Naive thymus-derived CD4-positive, alpha-beta T cell (primary cell): ENCODE results near the gene BICD1. TPM values are rescaled to one million over a fixed set of nuclear protein-coding genes. Genes with fewer than 3 reads are reported as not detected.

Source experiments
- ATAC-seq: fragments of 150-1000 bp; cut with Tn5 transposase; 2 replicates; pipeline ENCODE4 v1.10.0; 2021; ENCODE audit warnings: mild to moderate bottlenecking, moderate library complexity
- CTCF ChIA-PET: fragments of 350-600 bp; sonication (Branson Sonifier 250); formaldehyde crosslinking; loops from one replicate; lab custom pipeline; 2021; ENCODE audit warnings: antibody characterized with exemption; lab: Charles Lee
- POLR2A ChIA-PET: fragments of 350-600 bp; sonication (Branson Sonifier 250); formaldehyde crosslinking; loops from one replicate; lab custom pipeline; 2021; ENCODE audit warnings: antibody characterized with exemption, inconsistent platforms; lab: Charles Lee
- DNase-seq, 9 donors: peaks; one replicate each; pipeline versions ENCODE4 v3.0.0 to v3.0.0-alpha.2; 2020 to 2022; ENCODE audit warnings: mixed read lengths in 1 of 9
- H3K27ac ChIP-seq: one replicate; pipeline ENCODE4 v1.7.0; 2013; ENCODE audit warnings: mild to moderate bottlenecking, low read depth, low read length, moderate library complexity
- H3K27me3 ChIP-seq, 2 donors: one replicate each; pipeline ENCODE4 v1.7.0; 2013; ENCODE audit warnings: low read length in 2 of 2, mild to moderate bottlenecking in 2 of 2, moderate library complexity in 2 of 2; ENCODE audit not compliant: control insufficient read depth in 2 of 2, insufficient read depth in 2 of 2
- H3K36me3 ChIP-seq, 3 experiments: 1 replicate in 2 of 3; 2 replicates in 1 of 3; pipeline ENCODE4 v1.7.0; 2013; ENCODE audit warnings: low read length in 3 of 3, mild to moderate bottlenecking in 3 of 3, moderate library complexity in 1 of 3; ENCODE audit not compliant: insufficient read depth in 3 of 3, control insufficient read depth in 2 of 3
- H3K4me1 ChIP-seq, 2 donors: one replicate each; pipeline ENCODE4 v1.7.0; 2013; ENCODE audit warnings: low read length in 2 of 2, mild to moderate bottlenecking in 2 of 2, moderate library complexity in 1 of 2; ENCODE audit not compliant: control insufficient read depth in 2 of 2, insufficient read depth in 2 of 2
- H3K4me3 ChIP-seq: 2 replicates; pipeline ENCODE4 v1.7.0; 2013; ENCODE audit warnings: mild to moderate bottlenecking, low read length
- H3K9me3 ChIP-seq, 3 experiments: 1 replicate in 2 of 3; 2 replicates in 1 of 3; pipeline ENCODE4 v1.7.0; 2013; ENCODE audit warnings: low read length in 3 of 3; ENCODE audit not compliant: control insufficient read depth in 2 of 3
- H3K27ac Mint-ChIP-seq, 9 donors: one replicate each; pipeline ENCODE4 v1.8.0; 2020 to 2022; ENCODE audit warnings: mixed read lengths in 9 of 9, mild to moderate bottlenecking in 8 of 9, moderate library complexity in 5 of 9, inconsistent platforms in 2 of 9
- H3K27me3 Mint-ChIP-seq, 5 donors: one replicate each; pipeline ENCODE4 v1.8.0; 2021 to 2022; ENCODE audit warnings: mixed read lengths in 5 of 5, mild to moderate bottlenecking in 1 of 5
- H3K36me3 Mint-ChIP-seq, 5 donors: one replicate each; pipeline ENCODE4 v1.8.0; 2020 to 2022; ENCODE audit warnings: mixed read lengths in 5 of 5, mild to moderate bottlenecking in 3 of 5, inconsistent platforms in 1 of 5
- H3K4me1 Mint-ChIP-seq, 7 donors: one replicate each; pipeline ENCODE4 v1.8.0; 2020 to 2022; ENCODE audit warnings: mixed read lengths in 7 of 7, mild to moderate bottlenecking in 3 of 7, inconsistent platforms in 1 of 7
- H3K4me3 Mint-ChIP-seq, 10 donors: one replicate each; pipeline ENCODE4 v1.8.0; 2020 to 2022; ENCODE audit warnings: mild to moderate bottlenecking in 10 of 10, mixed read lengths in 10 of 10, moderate library complexity in 6 of 10, inconsistent platforms in 2 of 10
- H3K9me3 Mint-ChIP-seq, 11 donors: one replicate each; pipeline ENCODE4 v1.8.0; 2020 to 2022; ENCODE audit warnings: mixed read lengths in 11 of 11, mild to moderate bottlenecking in 4 of 11, inconsistent platforms in 1 of 11, moderate library complexity in 1 of 11
- intact Hi-C, 2 donors: fragments of 100-400 bp; cut with micrococcal nuclease; formaldehyde crosslinking; loops; one replicate each; pipeline ENCODE4 v1.15.1; 2023
- polyA plus RNA-seq, 2 donors: library from polyadenylated mRNA; unstranded; fragments of 300-500 nt; fragmentation: Illumina TruSeq; gene quantifications; one replicate each; pipeline ENCODE4 v1.2.3, GENCODE V29; 2021
- total RNA-seq, 6 experiments: library from RNA in 5 of 6; stranded (reverse) in 5 of 6; gene quantifications; 1 replicate in 5 of 6; 2 replicates in 1 of 6; pipeline ENCODE4 v1.2.3 and lab custom pipeline; 2021 to 2026

BICD1 gene
- total and polyA plus RNA-seq, 7 experiments from 2014 or later = 6.3 to 25.1 (median 17.4) TPM

GRCh38 chr12:32292151-32292550, 185.5 kb downstream of the BICD1 start:
- H3K36me3 Mint-ChIP-seq = peaks cover 0 to 20% (median 5%) of the 10 kb centered on the region in 5 donors
- H3K27ac Mint-ChIP-seq = no peak overlapping the region
- CTCF ChIA-PET = no interaction called here
- Histone ChIP-seq H3K4me1 (no peaks in the 10 kb centered on the region), H3K27me3 (no peaks in the 10 kb centered on the region), H3K36me3 (no peaks in the 10 kb centered on the region), H3K27ac (no peak overlapping the region), H3K9me3 (no peaks in the 10 kb centered on the region), H3K4me3 (no peak overlapping the region)
- peaks cover 0 to 3% (median 0%) of the 10 kb centered on the region in 7 donors for H3K4me1 Mint-ChIP-seq
- no peaks in the 10 kb centered on the region for H3K27me3 Mint-ChIP-seq
- H3K9me3 Mint-ChIP-seq = peaks cover 0 to 4% (median 0%) of the 10 kb centered on the region in 11 donors
- intact Hi-C loops = no loop called here
- POLR2A ChIA-PET = no interaction called here
- DNase-seq = no peak
- H3K4me3 Mint-ChIP-seq = no peak overlapping the region
- no peak for ATAC-seq

GRCh38 chr12:32293808-32294419, 187.3 kb downstream of the BICD1 start:
- intact Hi-C loops = no loop called here
- no peak overlapping the region for H3K27ac Mint-ChIP-seq
- ATAC-seq (no peak), DNase-seq (no peak)
- POLR2A ChIA-PET = interaction anchor here (0.8 kb wide), 1 partner anchor 20 kb away, joined by 5 read pairs; no protein-coding TSS in a partner anchor
- Histone ChIP-seq H3K27me3 (no peaks in the 10 kb centered on the region), H3K4me3 (no peak overlapping the region), H3K9me3 (no peaks in the 10 kb centered on the region), H3K36me3 (no peaks in the 10 kb centered on the region), H3K27ac (no peak overlapping the region), H3K4me1 (no peaks in the 10 kb centered on the region)
- no peak overlapping the region for H3K4me3 Mint-ChIP-seq
- peaks cover 0 to 18% (median 3%) of the 10 kb centered on the region in 5 donors for H3K36me3 Mint-ChIP-seq
- no peaks in the 10 kb centered on the region for H3K27me3 Mint-ChIP-seq
- CTCF ChIA-PET = no interaction called here
- peaks cover 0 to 4% (median 0%) of the 10 kb centered on the region in 11 donors for H3K9me3 Mint-ChIP-seq
- H3K4me1 Mint-ChIP-seq = peaks cover 0 to 3% (median 0%) of the 10 kb centered on the region in 7 donors

- ChIA-PET CTCF (no interaction called here), POLR2A (no interaction called here)
- H3K27ac Mint-ChIP-seq = no peak overlapping the region
- Histone ChIP-seq H3K9me3 (no peaks in the 10 kb centered on the region), H3K4me1 (no peaks in the 10 kb centered on the region), H3K4me3 (no peak overlapping the region), H3K27ac (no peak overlapping the region), H3K36me3 (no peaks in the 10 kb centered on the region), H3K27me3 (no peaks in the 10 kb centered on the region)
- peaks cover 0 to 15% (median 0%) of the 10 kb centered on the region in 5 donors for H3K36me3 Mint-ChIP-seq
- no peaks in the 10 kb centered on the region for H3K27me3 Mint-ChIP-seq
- ATAC-seq (no peak), DNase-seq (no peak)
- H3K4me1 Mint-ChIP-seq = peaks cover 0 to 15% (median 3%) of the 10 kb centered on the region in 7 donors
- no peak overlapping the region for H3K4me3 Mint-ChIP-seq
- no peaks in the 10 kb centered on the region for H3K9me3 Mint-ChIP-seq
- intact Hi-C loops = no loop called here
Measured at GRCh38 chr12:32296567-32296966, 189.9 kb downstream of the BICD1 start.

- ChIA-PET CTCF (interaction anchor here (1.8 kb wide), 1 partner anchor 646 kb away, joined by 6 read pairs; no protein-coding TSS in a partner anchor), POLR2A (no interaction called here)
- Mint-ChIP-seq H3K4me3 (no peak overlapping the region), H3K4me1 (peaks cover 0 to 19% (median 0%) of the 10 kb centered on the region in 7 donors), H3K9me3 (no peaks in the 10 kb centered on the region), H3K36me3 (peaks cover 0 to 15% (median 0%) of the 10 kb centered on the region in 5 donors), H3K27ac (peak overlapping the region in 1 of 9 donors; percentile 65), H3K27me3 (no peaks in the 10 kb centered on the region)
- no peak overlapping the region for H3K27ac ChIP-seq
- no peaks in the 10 kb centered on the region for H3K4me1 ChIP-seq
- ATAC-seq = no peak
- H3K4me3 ChIP-seq = no peak overlapping the region
- no peaks in the 10 kb centered on the region for H3K36me3 ChIP-seq
- no peak for DNase-seq
- intact Hi-C loops = no loop called here
- no peaks in the 10 kb centered on the region for H3K9me3 ChIP-seq
- no peaks in the 10 kb centered on the region for H3K27me3 ChIP-seq
Measured at GRCh38 chr12:32298917-32299316, 192.3 kb downstream of the BICD1 start.

GRCh38 chr12:32301216-32301615, 194.6 kb downstream of the BICD1 start:
- Mint-ChIP-seq H3K36me3 (peaks cover 0 to 13% (median 0%) of the 10 kb centered on the region in 5 donors), H3K4me3 (no peak overlapping the region), H3K27ac (peak overlapping the region in 3 of 9 donors; percentile 36 to 78 (median 77)), H3K4me1 (peaks cover 0 to 19% (median 0%) of the 10 kb centered on the region in 7 donors), H3K9me3 (no peaks in the 10 kb centered on the region), H3K27me3 (no peaks in the 10 kb centered on the region)
- Histone ChIP-seq H3K9me3 (no peaks in the 10 kb centered on the region), H3K4me3 (no peak overlapping the region), H3K4me1 (no peaks in the 10 kb centered on the region), H3K27ac (no peak overlapping the region), H3K36me3 (no peaks in the 10 kb centered on the region), H3K27me3 (no peaks in the 10 kb centered on the region)
- intact Hi-C loops = loop anchor here in 1 of 2 donors (10.0 kb wide), 1 partner anchor 336 kb away; no protein-coding TSS in a partner anchor
- CTCF ChIA-PET = interaction anchor here (1.1 kb wide), 1 partner anchor 11 kb away, joined by 3 read pairs; no protein-coding TSS in a partner anchor
- DNase-seq (no peak), ATAC-seq (no peak)
- POLR2A ChIA-PET = no interaction called here

GRCh38 chr12:32302218-32303173, 195.8 kb downstream of the BICD1 start:
- Histone ChIP-seq H3K27ac (no peak overlapping the region), H3K36me3 (no peaks in the 10 kb centered on the region), H3K4me1 (no peaks in the 10 kb centered on the region), H3K9me3 (no peaks in the 10 kb centered on the region), H3K4me3 (no peak overlapping the region), H3K27me3 (no peaks in the 10 kb centered on the region)
- intact Hi-C loops = loop anchor here in 1 of 2 donors (10.0 kb wide), 1 partner anchor 338 kb away; no protein-coding TSS in a partner anchor
- CTCF ChIA-PET = interaction anchor here (1.1 kb wide), 1 partner anchor 12 kb away, joined by 3 read pairs; no protein-coding TSS in a partner anchor
- Mint-ChIP-seq H3K27ac (peak overlapping the region in 5 of 9 donors; percentile 25 to 62 (median 31)), H3K9me3 (no peaks in the 10 kb centered on the region), H3K4me1 (peaks cover 0 to 19% (median 0%) of the 10 kb centered on the region in 7 donors), H3K36me3 (peaks cover 0 to 13% (median 0%) of the 10 kb centered on the region in 5 donors), H3K4me3 (no peak overlapping the region), H3K27me3 (no peaks in the 10 kb centered on the region)
- DNase-seq = peak in 4 of 9 donors; percentile 8 to 28 (median 17)
- POLR2A ChIA-PET = no interaction called here
- peak; percentile 71 for ATAC-seq
